Parathyroid adenoma (tissue), 2 donors: ENCODE measurements around the gene RNF7.

Experiments
- H2AFZ ChIP-seq: fragments of 300-600 bp; sonication (generic); one replicate; pipeline ENCODE4 v1.7.0; 2017; ENCODE audit warnings: antibody characterized with exemption, mild to moderate bottlenecking
- H3K27ac ChIP-seq: fragments of 300-600 bp; sonication (generic); one replicate; pipeline ENCODE4 v1.7.0; 2017
- H3K27me3 ChIP-seq: fragments of 300-600 bp; sonication (generic); one replicate; pipeline ENCODE4 v1.7.0; 2017; ENCODE audit warnings: low read length; ENCODE audit not compliant: control insufficient read depth, insufficient read depth
- H3K36me3 ChIP-seq: fragments of 300-600 bp; sonication (generic); one replicate; pipeline ENCODE4 v1.7.0; 2017; ENCODE audit warnings: low read length; ENCODE audit not compliant: control insufficient read depth, insufficient read depth
- H3K4me1 ChIP-seq: fragments of 300-600 bp; sonication (generic); one replicate; pipeline ENCODE4 v1.7.0; 2017; ENCODE audit warnings: control low read depth
- H3K4me2 ChIP-seq: fragments of 300-600 bp; sonication (generic); one replicate; pipeline ENCODE4 v1.7.0; 2017; ENCODE audit warnings: low read length
- H3K4me3 ChIP-seq: fragments of 300-600 bp; sonication (generic); one replicate; pipeline ENCODE4 v1.7.0; 2017; ENCODE audit warnings: low read depth, low read length
- H3K79me2 ChIP-seq: fragments of 300-600 bp; sonication (generic); one replicate; pipeline ENCODE4 v1.7.0; 2017; ENCODE audit warnings: control low read depth
- H3K9ac ChIP-seq: fragments of 300-600 bp; sonication (generic); one replicate; pipeline ENCODE4 v1.7.0; 2017; ENCODE audit warnings: mild to moderate bottlenecking
- H3K9me3 ChIP-seq: fragments of 300-600 bp; sonication (generic); one replicate; pipeline ENCODE4 v1.7.0; 2017; ENCODE audit warnings: low read length; ENCODE audit not compliant: control insufficient read depth
- CTCF ChIP-seq: fragments of 300-600 bp; sonication (generic); IDR thresholded peaks from one replicate; pipeline ENCODE4 v1.7.0; 2017; ENCODE audit warnings: antibody characterized with exemption, mild to moderate bottlenecking
- donor health status: primary hyperparathyroidism.

Gene RNF7

GRCh38 chr3:141738891-141739363 lies 829 bp downstream of the RNF7 start:
- Histone ChIP-seq H2AFZ (peak overlapping the region; percentile 81), H3K9me3 (no peaks in the 10 kb centered on the region)
- TF ChIP-seq CTCF: no peak

GRCh38 chr3:141739731-141740130 lies 1.6 kb downstream of the RNF7 start:
- H2AFZ ChIP-seq: no peak overlapping the region
- no peaks in the 10 kb centered on the region for H3K9me3 ChIP-seq
- peak overlapping the region; percentile 86 for H3K4me2 ChIP-seq
- peaks cover 6% of the 10 kb centered on the region for H3K4me1 ChIP-seq
- no peaks in the 10 kb centered on the region for H3K27me3 ChIP-seq
- no peaks in the 10 kb centered on the region for H3K36me3 ChIP-seq
- TF ChIP-seq CTCF: no peak
- H3K4me3 ChIP-seq: peak overlapping the region; percentile 76
- H3K27ac ChIP-seq: no peak overlapping the region
- H3K79me2 ChIP-seq: peaks cover 19% of the 10 kb centered on the region
- no peak overlapping the region for H3K9ac ChIP-seq

More at GRCh38 chr3:141738891-141739363, 829 bp downstream of the RNF7 start:
- peaks cover 19% of the 10 kb centered on the region for H3K79me2 ChIP-seq
- no peaks in the 10 kb centered on the region for H3K27me3 ChIP-seq
- H3K4me3 ChIP-seq: peak overlapping the region; percentile 76
- peaks cover 6% of the 10 kb centered on the region for H3K4me1 ChIP-seq
- peak overlapping the region; percentile 86 for H3K4me2 ChIP-seq
- H3K36me3 ChIP-seq: no peaks in the 10 kb centered on the region
- peak overlapping the region; percentile 71 for H3K27ac ChIP-seq
- peak overlapping the region; percentile 68 for H3K9ac ChIP-seq

GRCh38 chr3:141740349-141740748 lies 2.3 kb downstream of the RNF7 start:
- Histone ChIP-seq H3K4me2 (no peak overlapping the region), H3K79me2 (peaks cover 19% of the 10 kb centered on the region), H3K27me3 (no peaks in the 10 kb centered on the region), H3K36me3 (peaks cover under 1% of the 10 kb centered on the region), H3K9ac (no peak overlapping the region), H3K4me1 (peaks cover 6% of the 10 kb centered on the region), H3K9me3 (no peaks in the 10 kb centered on the region), H3K27ac (no peak overlapping the region), H3K4me3 (no peak overlapping the region), H2AFZ (no peak overlapping the region)
- no peak for TF ChIP-seq CTCF

- H3K4me1 ChIP-seq: peaks cover 6% of the 10 kb centered on the region
- no peak overlapping the region for H2AFZ ChIP-seq
- no peak overlapping the region for H3K4me3 ChIP-seq
- H3K4me2 ChIP-seq: no peak overlapping the region
- TF ChIP-seq CTCF: no peak
- H3K27me3 ChIP-seq: no peaks in the 10 kb centered on the region
- H3K27ac ChIP-seq: no peak overlapping the region
- H3K36me3 ChIP-seq: peaks cover 3% of the 10 kb centered on the region
- H3K9me3 ChIP-seq: no peaks in the 10 kb centered on the region
- H3K79me2 ChIP-seq: peaks cover 19% of the 10 kb centered on the region
- no peak overlapping the region for H3K9ac ChIP-seq
These were observed 5.2 kb downstream of the RNF7 start for GRCh38 chr3:141743305-141743704.

GRCh38 chr3:141746962-141747361 lies 8.9 kb downstream of the RNF7 start:
- H3K36me3 ChIP-seq: peaks cover 3% of the 10 kb centered on the region
- peaks cover 2% of the 10 kb centered on the region for H3K79me2 ChIP-seq
- H3K4me2 ChIP-seq: no peak overlapping the region
- H3K27ac ChIP-seq: no peak overlapping the region
- no peaks in the 10 kb centered on the region for H3K4me1 ChIP-seq
- H2AFZ ChIP-seq: no peak overlapping the region
- no peak for TF ChIP-seq CTCF
- H3K9me3 ChIP-seq: no peaks in the 10 kb centered on the region
- H3K4me3 ChIP-seq: no peak overlapping the region
- H3K9ac ChIP-seq: no peak overlapping the region
- no peaks in the 10 kb centered on the region for H3K27me3 ChIP-seq
